ENCODE measurements around the gene TFAP2A.

The TFAP2A gene

GRCh38 chr6:10362300-10362699, 52.6 kb downstream of the TFAP2A start:
- ChIA-PET POLR2A (no interaction called here), CTCF (no interaction called here)
- TF ChIP-seq CTCF (IDR thresholded peaks at IDR 0.05; ENCODE audit: insufficient read depth, low read length, missing control alignments) = no peak
- no peak overlapping the region for H3K4me3 ChIP-seq (ENCODE audit: low read depth, low read length)
- DNase-seq (ENCODE audit: low read depth, low spot score) = no peak

GRCh38 chr6:10361428-10361827, 53.4 kb downstream of the TFAP2A start:
- DNase-seq (ENCODE audit: low read depth, low spot score) = no peak
- POLR2A ChIA-PET = no interaction called here
- H3K4me3 ChIP-seq (ENCODE audit: low read depth, low read length) = no peak overlapping the region
- CTCF ChIA-PET = no interaction called here
- no peak for TF ChIP-seq CTCF (IDR thresholded peaks at IDR 0.05; ENCODE audit: insufficient read depth, low read length, missing control alignments)

GRCh38 chr6:10359581-10359980, 55.3 kb downstream of the TFAP2A start:
- TF ChIP-seq CTCF (IDR thresholded peaks at IDR 0.05; ENCODE audit: insufficient read depth, low read length, missing control alignments) = no peak
- DNase-seq (ENCODE audit: low read depth, low spot score) = no peak
- no peak overlapping the region for H3K4me3 ChIP-seq (ENCODE audit: low read depth, low read length)
- ChIA-PET CTCF (no interaction called here), POLR2A (no interaction called here)

- TF ChIP-seq CTCF (IDR thresholded peaks at IDR 0.05; ENCODE audit: insufficient read depth, low read length, missing control alignments) = no peak
- no peak overlapping the region for H3K4me3 ChIP-seq (ENCODE audit: low read depth, low read length)
- ChIA-PET CTCF (no interaction called here), POLR2A (no interaction called here)
- DNase-seq (ENCODE audit: low read depth, low spot score) = no peak
Observed at GRCh38 chr6:10355115-10355702, 59.7 kb downstream of the TFAP2A start.

GRCh38 chr6:10351791-10352190, 63.1 kb downstream of the TFAP2A start:
- ChIA-PET POLR2A (no interaction called here), CTCF (no interaction called here)
- no peak overlapping the region for H3K4me3 ChIP-seq (ENCODE audit: low read depth, low read length)
- DNase-seq (ENCODE audit: low read depth, low spot score) = no peak
- TF ChIP-seq CTCF (IDR thresholded peaks at IDR 0.05; ENCODE audit: insufficient read depth, low read length, missing control alignments) = no peak

- no peak for DNase-seq (ENCODE audit: low read depth, low spot score)
- ChIA-PET POLR2A (interaction anchor here (0.6 kb wide), 1 partner anchor 1195 kb away, joined by 4 read pairs; no protein-coding TSS in a partner anchor), CTCF (no interaction called here)
- H3K4me3 ChIP-seq (ENCODE audit: low read depth, low read length) = no peak overlapping the region
- TF ChIP-seq CTCF (IDR thresholded peaks at IDR 0.05; ENCODE audit: insufficient read depth, low read length, missing control alignments) = no peak
Observed at GRCh38 chr6:10350720-10351119, 64.2 kb downstream of the TFAP2A start.
